Measurements from ENCODE around the gene PCDHA4. TPM values are rescaled to one million over a fixed set of nuclear protein-coding genes. Genes with fewer than 3 reads are reported as not detected.
"Not testable (repeated sequence)": the region's sequence is repeated elsewhere in the genome, so short reads cannot be mapped to it uniquely, and the experiment has no call there.

Gene PCDHA4
- polyA plus RNA-seq, 1 of the 3 experiments (the other 2 are of a cell fraction): 1.2 TPM

GRCh38 chr5:140840978-140841962, 34.4 kb downstream of the PCDHA4 start, which contains the start of gene PCDHA8 (continued):
- TF ChIP-seq MAX (IDR thresholded peaks at IDR 0.05; ENCODE audit: low read depth): no peak
- no peak for TF ChIP-seq ZBTB33 (IDR thresholded peaks at IDR 0.05; ENCODE audit: borderline replicate concordance, low read depth)
- no peak for TF ChIP-seq PBX3 (IDR thresholded peaks at IDR 0.05)
- no peak for TF ChIP-seq USF1 (IDR thresholded peaks at IDR 0.05; ENCODE audit: borderline replicate concordance, low read depth)
- no peak for TF ChIP-seq USF2 (IDR thresholded peaks at IDR 0.05; ENCODE audit: borderline replicate concordance, low read depth, low read length)

- no peak overlapping the region for H3K4me3 ChIP-seq (ENCODE audit: low read depth in 2 of 2, low read length in 1 of 2)
- DNase-seq: no peak
- H3K9me3 ChIP-seq: no peaks in the 10 kb centered on the region
- no peak overlapping the region for H3K27ac ChIP-seq (ENCODE audit: low read depth in 2 of 2, low read length in 1 of 2)
- H3F3A ChIP-seq (replicated peaks; ENCODE audit: insufficient read depth): no peaks in the 10 kb centered on the region
- TF ChIP-seq POLR2AphosphoS5 (IDR thresholded peaks at IDR 0.05; ENCODE audit: low read depth, low read length): no peak
- TF ChIP-seq RXRA (IDR thresholded peaks at IDR 0.05; ENCODE audit: borderline replicate concordance, low read depth): no peak
- TF ChIP-seq MEF2A (IDR thresholded peaks at IDR 0.05; ENCODE audit: borderline replicate concordance, low read depth): no peak
- no peak for TF ChIP-seq YY1 (IDR thresholded peaks at IDR 0.05; ENCODE audit: low read depth)
- no peak for TF ChIP-seq NRF1 (IDR thresholded peaks at IDR 0.05; ENCODE audit: low read depth, low read length)
- TF ChIP-seq GABPA (IDR thresholded peaks at IDR 0.05; ENCODE audit: low read depth): no peak
- TF ChIP-seq FOXJ3 (CRISPR knock-in tag; IDR thresholded peaks at IDR 0.05): no peak
- no peak for TF ChIP-seq FOXM1 (IDR thresholded peaks at IDR 0.05; ENCODE audit: low read depth)
- TF ChIP-seq SIN3A (IDR thresholded peaks at IDR 0.05; ENCODE audit: borderline replicate concordance, low read depth, low read length): no peak
- TF ChIP-seq GATA2 (CRISPR knock-in tag; IDR thresholded peaks at IDR 0.05): no peak
- no peak for TF ChIP-seq RCOR1 (IDR thresholded peaks at IDR 0.05; ENCODE audit: low read length)
- no peaks in the 10 kb centered on the region for H3K4me1 ChIP-seq (ENCODE audit: control insufficient read depth in 1 of 2, insufficient read depth in 2 of 2, low read depth in 1 of 2, low read length in 1 of 2)
- H3K9ac ChIP-seq: no peak overlapping the region
- ChIA-PET POLR2A (no interaction called here), CTCF (interaction anchor here (0.8 to 4.9 kb wide), 6 partner anchors 19 to 307 kb away, joined by 3 to 189 read pairs (median 18); partner anchors contain the start of genes PCDHA1, PCDHA4 and PCDHB6)
- no peaks in the 10 kb centered on the region for H4K20me1 ChIP-seq (ENCODE audit: insufficient read depth)
- no peaks in the 10 kb centered on the region for H3K79me2 ChIP-seq (ENCODE audit: insufficient read depth)
- no peaks in the 10 kb centered on the region for H3K36me3 ChIP-seq (replicated peaks in 1 of 2; ENCODE audit: control insufficient read depth in 1 of 2, insufficient read depth in 2 of 2, low read length in 1 of 2)
- H3K27me3 ChIP-seq (ENCODE audit: insufficient read depth): no peaks in the 10 kb centered on the region
- no peaks in the 10 kb centered on the region for H3K9me2 ChIP-seq
- no peak overlapping the region for H2AFZ ChIP-seq (ENCODE audit: low read depth)
- no peak overlapping the region for H3K4me2 ChIP-seq
- 91% methylated on average over 18 of the region's 87 CpGs for WGBS (ENCODE audit: low lambda C conversion rate)
Observed at GRCh38 chr5:140842798-140843733, 36.2 kb downstream of the PCDHA4 start.

GRCh38 chr5:140848139-140849102, 41.6 kb downstream of the PCDHA4 start, which contains the start of gene PCDHA9:
Gene PCDHA9, plus strand, starts transcription at chr5:140848382. Its CDS starts 114 bp downstream, at chr5:140848496.
- H3K27me3 ChIP-seq (ENCODE audit: insufficient read depth); H3K9me2 ChIP-seq; H3K9ac ChIP-seq; H3K4me3 ChIP-seq (ENCODE audit: low read depth in 2 of 2, low read length in 1 of 2); H3K9me3 ChIP-seq; H3K4me2 ChIP-seq; H3K36me3 ChIP-seq (replicated peaks in 1 of 2; ENCODE audit: control insufficient read depth in 1 of 2, insufficient read depth in 2 of 2, low read length in 1 of 2); H4K20me1 ChIP-seq (ENCODE audit: insufficient read depth); H3K27ac ChIP-seq (ENCODE audit: low read depth in 2 of 2, low read length in 1 of 2); DNase-seq; H3F3A ChIP-seq (replicated peaks; ENCODE audit: insufficient read depth); H3K79me2 ChIP-seq (ENCODE audit: insufficient read depth); H2AFZ ChIP-seq (ENCODE audit: low read depth); CTCF ChIA-PET; POLR2A ChIA-PET; H3K4me1 ChIP-seq (ENCODE audit: control insufficient read depth in 1 of 2, insufficient read depth in 2 of 2, low read depth in 1 of 2, low read length in 1 of 2): not testable (repeated sequence)
- WGBS (ENCODE audit: low lambda C conversion rate): 75% methylated on average over 33 of the region's 48 CpGs

Data from SK-N-SH (cell line).